ENCODE results near the gene GFY. TPM values are rescaled to one million over a fixed set of nuclear protein-coding genes. Genes with fewer than 3 reads are reported as not detected.

GFY gene
- total and polyA plus RNA-seq, 2 experiments from 2014 or later: 1.8 to 8.4 TPM

DNA sequence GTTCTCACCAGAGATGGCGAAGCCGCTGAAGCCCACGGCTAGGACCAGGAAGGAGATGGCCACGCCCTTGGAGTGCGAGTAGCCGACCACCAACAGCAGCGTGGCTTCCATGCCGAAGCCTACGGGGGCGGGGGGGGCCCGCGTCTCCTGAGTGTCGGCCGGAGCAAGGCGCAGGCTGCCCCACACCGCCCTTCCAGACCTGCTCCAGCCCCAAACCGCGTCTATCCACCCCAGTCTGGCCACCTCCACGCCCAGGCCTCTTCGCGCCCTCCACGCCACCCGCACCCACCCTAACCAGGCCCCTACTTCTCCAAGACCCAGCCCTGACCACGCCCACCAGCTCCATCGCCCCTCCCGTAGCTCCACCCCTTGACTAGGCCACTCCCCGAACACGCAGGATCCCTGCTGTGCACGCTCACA, 6.2 kb downstream of the GFY start:
- Histone ChIP-seq H3K4me1 (ENCODE audit: low read depth) (peaks cover 5% of the 10 kb centered on the region), H3K9me3 (ENCODE audit: low read depth) (no peaks in the 10 kb centered on the region), H3K36me3 (no peaks in the 10 kb centered on the region), H3K27ac (no peak overlapping the region), H3K27me3 (peaks cover 62% of the 10 kb centered on the region), H3K4me3 (no peak overlapping the region)
- TF ChIP-seq, protein P1, sequence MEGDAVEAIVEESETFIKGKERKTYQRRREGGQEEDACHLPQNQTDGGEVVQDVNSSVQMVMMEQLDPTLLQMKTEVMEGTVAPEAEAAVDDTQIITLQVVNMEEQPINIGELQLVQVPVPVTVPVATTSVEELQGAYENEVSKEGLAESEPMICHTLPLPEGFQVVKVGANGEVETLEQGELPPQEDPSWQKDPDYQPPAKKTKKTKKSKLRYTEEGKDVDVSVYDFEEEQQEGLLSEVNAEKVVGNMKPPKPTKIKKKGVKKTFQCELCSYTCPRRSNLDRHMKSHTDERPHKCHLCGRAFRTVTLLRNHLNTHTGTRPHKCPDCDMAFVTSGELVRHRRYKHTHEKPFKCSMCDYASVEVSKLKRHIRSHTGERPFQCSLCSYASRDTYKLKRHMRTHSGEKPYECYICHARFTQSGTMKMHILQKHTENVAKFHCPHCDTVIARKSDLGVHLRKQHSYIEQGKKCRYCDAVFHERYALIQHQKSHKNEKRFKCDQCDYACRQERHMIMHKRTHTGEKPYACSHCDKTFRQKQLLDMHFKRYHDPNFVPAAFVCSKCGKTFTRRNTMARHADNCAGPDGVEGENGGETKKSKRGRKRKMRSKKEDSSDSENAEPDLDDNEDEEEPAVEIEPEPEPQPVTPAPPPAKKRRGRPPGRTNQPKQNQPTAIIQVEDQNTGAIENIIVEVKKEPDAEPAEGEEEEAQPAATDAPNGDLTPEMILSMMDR (IDR thresholded peaks at IDR 0.05; ENCODE audit: low read depth, low read length): no peak
- DNase-seq (ENCODE audit: low read depth in 1 of 2, low spot score in 1 of 2): no peak

DNA sequence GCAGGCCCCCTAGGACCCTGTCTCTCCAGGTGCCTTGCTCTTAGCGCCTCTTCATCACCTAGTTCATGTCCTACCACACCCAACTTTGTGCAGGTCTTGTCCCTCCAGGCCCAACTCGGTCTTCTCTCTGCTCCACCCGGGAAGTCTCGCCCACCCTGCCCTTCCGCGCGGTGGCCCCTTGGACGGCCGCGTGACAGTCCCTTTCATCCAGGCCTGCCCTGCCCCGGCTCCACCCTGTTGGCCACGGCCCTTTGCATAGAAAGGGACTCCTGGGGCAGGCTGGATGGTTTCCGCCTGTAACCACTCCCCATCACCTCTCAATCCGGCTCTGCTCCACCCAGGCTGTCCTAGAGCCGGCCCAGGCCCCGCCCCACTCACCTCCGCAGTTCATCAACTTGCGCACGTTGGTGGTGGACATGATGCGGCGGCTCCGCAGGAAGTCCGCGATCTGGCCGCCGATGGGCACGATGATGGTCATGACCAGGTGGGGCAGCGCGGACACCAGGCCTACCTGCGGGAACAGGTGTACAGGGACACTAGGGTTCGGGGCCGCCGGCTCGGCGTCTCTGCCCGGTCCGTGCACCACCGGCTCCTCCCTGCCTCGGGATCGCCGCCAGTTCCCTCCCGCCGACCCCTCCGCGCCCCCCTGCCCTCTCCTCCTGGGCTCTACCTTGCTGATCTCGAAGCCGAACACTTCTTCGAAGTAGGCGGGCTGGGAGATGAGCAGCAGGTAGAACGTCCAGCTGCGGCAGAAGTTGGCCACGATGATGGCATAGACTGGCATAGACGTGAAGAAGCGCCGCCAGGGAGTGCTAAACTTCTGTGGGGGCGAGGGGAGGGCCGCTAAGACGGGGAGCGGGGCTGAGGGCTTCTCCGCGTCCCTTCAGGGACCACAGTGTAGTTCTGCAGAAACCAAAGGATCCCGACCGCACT, 7.2 kb downstream of the GFY start:
- Histone ChIP-seq H3K27ac (no peak overlapping the region), H3K4me1 (ENCODE audit: low read depth) (peaks cover 5% of the 10 kb centered on the region), H3K4me3 (no peak overlapping the region), H3K27me3 (peaks cover 62% of the 10 kb centered on the region), H3K9me3 (ENCODE audit: low read depth) (no peaks in the 10 kb centered on the region), H3K36me3 (no peaks in the 10 kb centered on the region)
- no peak for DNase-seq (ENCODE audit: low read depth in 1 of 2, low spot score in 1 of 2)
- TF ChIP-seq, protein P1 (IDR thresholded peaks at IDR 0.05; ENCODE audit: low read depth, low read length): no peak

DNA sequence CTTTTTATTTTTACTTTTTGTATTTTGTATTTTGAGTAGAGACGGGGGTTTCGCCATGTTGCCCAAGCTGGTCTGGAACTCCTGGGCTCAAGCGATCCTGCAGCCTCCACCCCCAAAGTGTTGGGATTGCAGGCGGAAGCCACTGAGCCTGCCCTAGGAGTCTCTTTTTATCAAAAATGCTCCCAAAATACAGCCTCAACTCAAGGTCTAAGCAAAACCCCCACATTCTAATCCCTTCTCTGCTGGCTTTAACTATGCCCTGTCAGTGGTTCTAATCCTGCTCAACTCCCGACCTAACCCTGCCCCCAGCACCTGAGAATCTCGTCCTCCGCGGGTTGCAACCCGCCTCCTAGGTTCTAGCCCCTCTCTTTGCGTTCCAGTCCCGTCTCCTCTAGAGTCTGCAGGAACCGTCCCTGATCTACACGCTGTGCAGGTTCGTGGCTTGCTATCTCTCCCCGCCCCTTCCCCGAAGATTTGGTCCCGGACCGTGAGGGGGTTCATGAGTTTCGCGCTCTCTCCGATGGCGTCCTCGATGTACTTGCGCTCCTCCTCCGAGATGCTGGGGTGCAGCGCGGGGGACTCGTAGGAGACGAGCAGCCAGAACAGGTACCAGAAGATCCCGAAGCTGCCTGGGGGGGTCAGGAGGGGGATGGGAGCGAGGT, 8.2 kb downstream of the GFY start:
- Histone ChIP-seq H3K27me3 (peaks cover 62% of the 10 kb centered on the region), H3K27ac (no peak overlapping the region), H3K9me3 (ENCODE audit: low read depth) (no peaks in the 10 kb centered on the region), H3K36me3 (no peaks in the 10 kb centered on the region), H3K4me1 (ENCODE audit: low read depth) (no peaks in the 10 kb centered on the region), H3K4me3 (no peak overlapping the region)
- TF ChIP-seq, protein P1 (IDR thresholded peaks at IDR 0.05; ENCODE audit: low read depth, low read length): no peak
- no peak for DNase-seq (ENCODE audit: low read depth in 1 of 2, low spot score in 1 of 2)

DNA sequence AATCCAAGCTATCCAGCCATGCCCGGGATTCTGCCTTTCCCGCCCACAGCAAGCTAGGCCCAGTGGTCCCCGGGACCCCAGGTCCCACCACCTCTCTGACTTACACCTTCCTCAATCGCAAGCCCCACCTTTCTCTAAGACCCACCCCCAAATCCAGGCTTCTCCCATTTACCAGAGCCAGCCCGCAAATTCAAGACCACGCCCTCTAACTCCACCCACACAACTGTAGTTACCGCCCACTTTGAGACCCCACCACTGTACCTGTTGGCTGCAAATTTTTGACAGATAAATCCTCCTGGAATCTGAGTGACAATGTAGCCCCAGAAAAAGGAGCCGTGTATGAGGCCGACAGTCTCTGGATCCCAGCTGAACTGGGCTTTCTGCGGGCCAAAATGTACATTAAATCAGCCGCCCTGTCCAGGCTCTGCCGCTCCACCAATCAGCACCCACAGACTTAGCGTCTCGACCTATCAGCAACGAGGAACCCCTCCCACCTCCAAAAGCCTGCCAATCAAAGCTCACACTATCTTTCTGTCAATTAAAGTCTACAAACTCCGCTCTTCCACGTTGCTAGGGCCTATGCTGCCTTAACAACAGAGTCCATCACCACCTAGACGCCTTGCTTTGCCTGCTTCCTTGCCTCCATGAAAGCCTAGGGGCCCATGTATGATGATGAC, 9.9 kb downstream of the GFY start:
- H3K4me3 ChIP-seq: no peak overlapping the region
- peaks cover 69% of the 10 kb centered on the region for H3K27me3 ChIP-seq
- no peak for DNase-seq (ENCODE audit: low read depth in 1 of 2, low spot score in 1 of 2)
- H3K36me3 ChIP-seq: no peaks in the 10 kb centered on the region
- no peaks in the 10 kb centered on the region for H3K4me1 ChIP-seq (ENCODE audit: low read depth)
- no peak overlapping the region for H3K27ac ChIP-seq
- TF ChIP-seq, protein P1 (IDR thresholded peaks at IDR 0.05; ENCODE audit: low read depth, low read length): no peak
- no peaks in the 10 kb centered on the region for H3K9me3 ChIP-seq (ENCODE audit: low read depth)

DNA sequence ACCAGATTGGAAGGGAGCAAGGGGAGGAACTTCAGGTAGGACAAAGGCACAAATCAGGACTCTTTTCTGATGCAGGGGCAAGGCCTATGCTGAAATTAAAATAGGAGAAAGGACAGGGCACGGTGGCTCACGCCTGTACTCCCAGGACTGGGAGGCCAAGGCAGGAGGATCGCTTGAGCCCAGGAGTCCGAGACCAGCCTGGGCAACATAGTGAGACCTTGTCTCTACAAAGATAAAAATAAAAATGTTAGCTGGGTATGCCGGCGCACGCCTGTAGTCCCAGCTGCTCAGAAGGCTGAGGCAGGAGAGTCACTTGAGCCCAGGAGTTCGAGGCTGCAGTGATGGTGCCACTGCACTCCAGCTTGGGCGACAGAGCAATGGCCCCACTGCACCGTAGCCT, 10.5 kb downstream of the GFY start:
- H3K4me1 ChIP-seq (ENCODE audit: low read depth): no peaks in the 10 kb centered on the region
- TF ChIP-seq, protein P1 (IDR thresholded peaks at IDR 0.05; ENCODE audit: low read depth, low read length): no peak
- no peak for DNase-seq (ENCODE audit: low read depth in 1 of 2, low spot score in 1 of 2)
- H3K4me3 ChIP-seq: no peak overlapping the region
- H3K36me3 ChIP-seq: no peaks in the 10 kb centered on the region
- no peaks in the 10 kb centered on the region for H3K9me3 ChIP-seq (ENCODE audit: low read depth)
- H3K27ac ChIP-seq: no peak overlapping the region
- H3K27me3 ChIP-seq: peaks cover 75% of the 10 kb centered on the region
